SH-SY5Y (cell line): ENCODE results near the gene ITGB6.

Source experiments
- GATA2 ChIP-seq: IDR thresholded peaks from 2 replicates; pipeline ENCODE4 v1.6.1; 2011; ENCODE audit warnings: mild to moderate bottlenecking, low read depth, low read length
- GATA3 ChIP-seq: IDR thresholded peaks from 2 replicates; pipeline ENCODE4 v1.6.1; 2011; ENCODE audit warnings: low read depth, mild to moderate bottlenecking, low read length, moderate library complexity

- TF ChIP-seq GATA2, result no peak
- TF ChIP-seq GATA3, result no peak
These were observed 86.1 kb downstream of the ITGB6 start for GRCh38 chr2:160114020-160114419.
